ENCODE data around the gene RBM15.

Gene RBM15

GRCh38 chr1:110302836-110303235 is 36.3 kb upstream of the RBM15 start:
- TF ChIP-seq TSHZ2 (CRISPR knock-in tag; IDR thresholded peaks at IDR 0.05) (no peak), CREB5 (CRISPR knock-in tag; IDR thresholded peaks at IDR 0.05; ENCODE audit: low read depth) (no peak), ZNF8 (CRISPR knock-in tag; IDR thresholded peaks at IDR 0.05) (no peak), ZNF70 (CRISPR knock-in tag; IDR thresholded peaks at IDR 0.05) (no peak), TOX (CRISPR knock-in tag; IDR thresholded peaks at IDR 0.05; ENCODE audit: borderline replicate concordance) (no peak), CSDC2 (CRISPR knock-in tag; IDR thresholded peaks at IDR 0.05) (no peak), ZNF565 (CRISPR knock-in tag; conservative IDR thresholded peaks at IDR 0.05; ENCODE audit: low read depth) (no peak), TCF4 (CRISPR knock-in tag; IDR thresholded peaks at IDR 0.05; ENCODE audit: borderline replicate concordance) (no peak), PATZ1 (CRISPR knock-in tag; IDR thresholded peaks at IDR 0.05; ENCODE audit: borderline replicate concordance) (no peak)
- ATAC-seq = no peak

GRCh38 chr1:110305900-110306420 is 33.2 kb upstream of the RBM15 start:
- ATAC-seq = no peak
- TF ChIP-seq TCF4 (CRISPR knock-in tag; IDR thresholded peaks at IDR 0.05; ENCODE audit: borderline replicate concordance) (no peak), GLIS3 (CRISPR knock-in tag; IDR thresholded peaks at IDR 0.05) (no peak), CSDC2 (CRISPR knock-in tag; IDR thresholded peaks at IDR 0.05) (no peak), RARB (CRISPR knock-in tag; IDR thresholded peaks at IDR 0.05) (no peak), ESRRG (CRISPR knock-in tag; IDR thresholded peaks at IDR 0.05) (no peak), PATZ1 (CRISPR knock-in tag; IDR thresholded peaks at IDR 0.05; ENCODE audit: borderline replicate concordance) (no peak), CSRNP3 (CRISPR knock-in tag; IDR thresholded peaks at IDR 0.05) (no peak), ZC3H10 (CRISPR knock-in tag; IDR thresholded peaks at IDR 0.05) (no peak), BACH2 (CRISPR knock-in tag; IDR thresholded peaks at IDR 0.05; ENCODE audit: borderline replicate concordance) (no peak), ISL1 (CRISPR knock-in tag; IDR thresholded peaks at IDR 0.05) (no peak), ZNF8 (CRISPR knock-in tag; IDR thresholded peaks at IDR 0.05) (no peak)

- no peak for ATAC-seq
- TF ChIP-seq POU6F1 (CRISPR knock-in tag; IDR thresholded peaks at IDR 0.05; ENCODE audit: borderline replicate concordance, low read depth) (no peak), CSDC2 (CRISPR knock-in tag; IDR thresholded peaks at IDR 0.05) (no peak), PPARA (CRISPR knock-in tag; IDR thresholded peaks at IDR 0.05; ENCODE audit: borderline replicate concordance) (no peak), TOX (CRISPR knock-in tag; IDR thresholded peaks at IDR 0.05; ENCODE audit: borderline replicate concordance) (no peak), SNAI2 (CRISPR knock-in tag; IDR thresholded peaks at IDR 0.05) (no peak), PATZ1 (CRISPR knock-in tag; IDR thresholded peaks at IDR 0.05; ENCODE audit: borderline replicate concordance) (no peak), GLIS3 (CRISPR knock-in tag; IDR thresholded peaks at IDR 0.05) (no peak), ZC3H10 (CRISPR knock-in tag; IDR thresholded peaks at IDR 0.05) (no peak), ARNTL (CRISPR knock-in tag; IDR thresholded peaks at IDR 0.05; ENCODE audit: borderline replicate concordance, low read depth) (no peak), OSR1 (CRISPR knock-in tag; IDR thresholded peaks at IDR 0.05) (no peak), CREB5 (CRISPR knock-in tag; IDR thresholded peaks at IDR 0.05; ENCODE audit: low read depth) (no peak), RARB (CRISPR knock-in tag; IDR thresholded peaks at IDR 0.05) (no peak)
Measured at GRCh38 chr1:110307239-110307974, 31.8 kb upstream of the RBM15 start.

All from SK-N-SH treated with all-trans-retinoic acid at 6 μM for 48 hours (cell line).